ENCODE results near the gene ZNF549. TPM values are rescaled to one million over a fixed set of nuclear protein-coding genes. Genes with fewer than 3 reads are reported as not detected.

The ZNF549 gene
- total and polyA plus RNA-seq, 2 experiments from 2014 or later = 3.2 to 6.4 TPM

DNA sequence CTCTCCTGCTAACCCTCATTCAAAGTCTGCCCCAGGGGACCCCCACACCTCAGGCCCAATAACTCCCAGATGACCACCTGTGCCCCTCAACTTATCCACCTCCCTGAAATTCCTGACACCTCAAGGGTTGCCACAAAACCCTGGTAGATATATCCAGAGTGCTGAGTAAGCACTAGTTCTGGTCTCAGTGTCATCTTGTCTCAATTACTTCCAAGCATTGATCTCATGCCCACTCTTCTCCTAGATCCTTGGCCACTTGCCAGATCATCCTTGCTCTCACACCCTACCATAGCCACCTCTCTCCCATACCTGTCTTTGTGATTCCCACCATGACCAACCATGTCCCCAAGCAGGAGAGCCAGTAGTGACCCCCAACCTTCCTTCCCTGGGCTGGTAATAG lies 49.5 kb downstream of the ZNF549 start:
- no peak for TF ChIP-seq EZH2phosphoT487 (IDR thresholded peaks at IDR 0.05; ENCODE audit: low read depth, severe bottlenecking, unreplicated experiment)
- no peak for TF ChIP-seq EZH2 (IDR thresholded peaks at IDR 0.05; ENCODE audit: borderline replicate concordance)
- TF ChIP-seq, protein P1, sequence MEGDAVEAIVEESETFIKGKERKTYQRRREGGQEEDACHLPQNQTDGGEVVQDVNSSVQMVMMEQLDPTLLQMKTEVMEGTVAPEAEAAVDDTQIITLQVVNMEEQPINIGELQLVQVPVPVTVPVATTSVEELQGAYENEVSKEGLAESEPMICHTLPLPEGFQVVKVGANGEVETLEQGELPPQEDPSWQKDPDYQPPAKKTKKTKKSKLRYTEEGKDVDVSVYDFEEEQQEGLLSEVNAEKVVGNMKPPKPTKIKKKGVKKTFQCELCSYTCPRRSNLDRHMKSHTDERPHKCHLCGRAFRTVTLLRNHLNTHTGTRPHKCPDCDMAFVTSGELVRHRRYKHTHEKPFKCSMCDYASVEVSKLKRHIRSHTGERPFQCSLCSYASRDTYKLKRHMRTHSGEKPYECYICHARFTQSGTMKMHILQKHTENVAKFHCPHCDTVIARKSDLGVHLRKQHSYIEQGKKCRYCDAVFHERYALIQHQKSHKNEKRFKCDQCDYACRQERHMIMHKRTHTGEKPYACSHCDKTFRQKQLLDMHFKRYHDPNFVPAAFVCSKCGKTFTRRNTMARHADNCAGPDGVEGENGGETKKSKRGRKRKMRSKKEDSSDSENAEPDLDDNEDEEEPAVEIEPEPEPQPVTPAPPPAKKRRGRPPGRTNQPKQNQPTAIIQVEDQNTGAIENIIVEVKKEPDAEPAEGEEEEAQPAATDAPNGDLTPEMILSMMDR (IDR thresholded peaks at IDR 0.05; ENCODE audit: poor library complexity) = no peak
- Histone ChIP-seq H3K36me3 (replicated peaks; ENCODE audit: insufficient read depth, low read depth) (peaks cover 20% of the 10 kb centered on the region), H3K4me3 (no peak overlapping the region), H3K79me2 (peaks cover 23% of the 10 kb centered on the region), H3K9me3 (ENCODE audit: low read depth) (peaks cover 41% of the 10 kb centered on the region), H3K4me2 (no peak overlapping the region), H2AFZ (no peak overlapping the region), H3K4me1 (ENCODE audit: insufficient read depth) (peaks cover 9% of the 10 kb centered on the region), H3K27me3 (no peaks in the 10 kb centered on the region), H3K9me2 (replicated peaks; ENCODE audit: insufficient read depth) (no peaks in the 10 kb centered on the region), H4K20me1 (ENCODE audit: insufficient read depth, poor library complexity, severe bottlenecking) (no peaks in the 10 kb centered on the region), H3K27ac (no peak overlapping the region)
- no peak for DNase-seq (ENCODE audit: low spot score)

GRCh38 chr19:57578487-57579205 lies 51.5 kb downstream of the ZNF549 start, which contains the start of gene ZNF416:
ZNF416 (minus strand) TSS chr19:57578911; CDS start chr19:57578704, 207 bp downstream.
- Histone ChIP-seq H3K4me3 (peak within 1 kb of the TSS; percentile 64), H3K27me3 (no peaks in the 10 kb centered on the region), H3K4me1 (ENCODE audit: insufficient read depth) (peaks cover 13% of the 10 kb centered on the region), H2AFZ (peak within 1 kb of the TSS; percentile 77), H3K79me2 (peaks cover 23% of the 10 kb centered on the region), H3K9me2 (replicated peaks; ENCODE audit: insufficient read depth) (no peaks in the 10 kb centered on the region), H3K9me3 (ENCODE audit: low read depth) (peaks cover 25% of the 10 kb centered on the region), H3K27ac (peak within 1 kb of the TSS; percentile 72), H3K4me2 (peak within 1 kb of the TSS; percentile 96), H4K20me1 (ENCODE audit: insufficient read depth, poor library complexity, severe bottlenecking) (no peaks in the 10 kb centered on the region), H3K36me3 (replicated peaks; ENCODE audit: insufficient read depth, low read depth) (peaks cover 12% of the 10 kb centered on the region)
- DNase-seq (ENCODE audit: low spot score) = peak; percentile 99
- TF ChIP-seq EZH2 (IDR thresholded peaks at IDR 0.05; ENCODE audit: borderline replicate concordance) (no peak), EZH2phosphoT487 (IDR thresholded peaks at IDR 0.05; ENCODE audit: low read depth, severe bottlenecking, unreplicated experiment) (no peak)
- TF ChIP-seq, protein P1 (IDR thresholded peaks at IDR 0.05; ENCODE audit: poor library complexity) = peak; percentile 16
- under 1% methylated on average over 56 of the region's 62 CpGs for WGBS (ENCODE audit: low lambda C conversion rate, missing lambda C conversion rate)

- Histone ChIP-seq H2AFZ (peak overlapping the region; percentile 97), H3K4me1 (ENCODE audit: insufficient read depth) (peaks cover 11% of the 10 kb centered on the region), H4K20me1 (ENCODE audit: insufficient read depth, poor library complexity, severe bottlenecking) (no peaks in the 10 kb centered on the region), H3K36me3 (replicated peaks; ENCODE audit: insufficient read depth, low read depth) (no peaks in the 10 kb centered on the region), H3K79me2 (peaks cover 17% of the 10 kb centered on the region), H3K27me3 (no peaks in the 10 kb centered on the region), H3K9me2 (replicated peaks; ENCODE audit: insufficient read depth) (no peaks in the 10 kb centered on the region), H3K27ac (peak overlapping the region; percentile 78), H3K4me3 (peak overlapping the region; percentile 35), H3K9me3 (ENCODE audit: low read depth) (no peaks in the 10 kb centered on the region), H3K4me2 (peak overlapping the region; percentile 90)
- TF ChIP-seq EZH2 (IDR thresholded peaks at IDR 0.05; ENCODE audit: borderline replicate concordance) (no peak), EZH2phosphoT487 (IDR thresholded peaks at IDR 0.05; ENCODE audit: low read depth, severe bottlenecking, unreplicated experiment) (no peak)
- TF ChIP-seq, protein P1 (IDR thresholded peaks at IDR 0.05; ENCODE audit: poor library complexity) = no peak
- WGBS (ENCODE audit: low lambda C conversion rate, missing lambda C conversion rate) = 72% methylated on average over 17 of the region's 21 CpGs
- no peak for DNase-seq (ENCODE audit: low spot score)
Observed at GRCh38 chr19:57583104-57583520, 56.0 kb downstream of the ZNF549 start.

Measured in hepatocyte (in vitro differentiated cells).